A673 (cell line): ENCODE measurements around the gene C19orf12.

Experiments
- CTCF ChIP-seq: fragments of 300-800, 200-600 bp; sonication (generic); conservative IDR thresholded peaks from 2 replicates; pipeline ENCODE4 v1.5.1; 2017; ENCODE audit warnings: low read depth, mild to moderate bottlenecking, antibody characterized with exemption, low read length, moderate library complexity, mixed read lengths
- EZH2 ChIP-seq: fragments of 200-600 bp; sonication (generic); IDR thresholded peaks from 2 replicates; pipeline ENCODE4 v1.6.1; 2017; ENCODE audit warnings: borderline replicate concordance, low read depth, mild to moderate bottlenecking, mixed read lengths, antibody characterized with exemption, low read length; ENCODE audit not compliant: poor library complexity, severe bottlenecking

- TF ChIP-seq CTCF (no peak), EZH2 (no peak)
These were observed 35.4 kb downstream of the C19orf12 start for GRCh38 chr19:29679598-29680210.
